Stimulated activated CD8-positive, alpha-beta memory T cell treated with anti-CD3 and anti-CD28 coated beads, Interleukin-4, amount 100 ng/mL, for 48 hours (primary cell): ENCODE measurements around the gene SHROOM3.
"Not testable (repeated sequence)": the region's sequence is repeated elsewhere in the genome, so short reads cannot be mapped to it uniquely, and the experiment has no call there.

ENCODE experiments used
- DNase-seq: peaks from one replicate; pipeline ENCODE4 v3.0.0-alpha.2; 2020

The SHROOM3 gene

DNA sequence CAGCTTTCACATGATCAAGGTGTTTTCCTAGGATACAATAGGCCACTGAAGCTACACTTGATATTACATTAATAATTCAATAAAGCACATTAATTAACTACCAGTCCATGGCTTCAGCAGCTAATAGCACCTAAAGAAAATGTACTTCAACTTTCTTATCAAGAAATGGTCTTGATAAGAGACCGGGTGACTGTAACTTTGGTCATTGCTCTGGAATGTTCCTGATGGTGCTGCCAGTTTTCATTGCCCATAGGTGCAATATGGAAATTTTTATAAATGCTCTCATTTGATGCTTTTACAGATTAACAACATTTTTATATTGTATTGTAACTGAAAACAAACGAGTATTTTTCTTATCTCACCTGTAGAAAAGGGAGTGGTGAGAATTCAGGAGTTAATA, 165.4 kb downstream of the SHROOM3 start:
- no peak for DNase-seq

DNA sequence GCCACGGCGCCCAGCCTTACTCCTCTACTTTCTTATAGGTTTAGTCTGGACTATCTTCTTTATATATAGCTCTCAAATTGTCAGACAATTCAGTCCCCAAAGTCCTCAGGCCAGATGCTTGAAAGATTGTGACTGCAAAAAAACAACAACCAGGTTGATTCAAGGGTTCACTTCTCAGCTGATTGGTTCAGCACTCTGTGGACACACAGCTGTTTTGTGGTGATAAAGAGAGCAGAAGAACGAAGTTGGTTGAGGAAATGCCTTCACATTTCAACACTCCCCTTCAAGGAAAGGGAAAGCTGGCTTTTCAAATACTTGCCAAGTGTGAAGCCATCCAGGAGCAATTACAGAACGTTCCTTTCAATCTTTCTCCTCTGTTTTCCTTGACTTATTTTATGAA, 166.8 kb downstream of the SHROOM3 start:
- DNase-seq = no peak

DNA sequence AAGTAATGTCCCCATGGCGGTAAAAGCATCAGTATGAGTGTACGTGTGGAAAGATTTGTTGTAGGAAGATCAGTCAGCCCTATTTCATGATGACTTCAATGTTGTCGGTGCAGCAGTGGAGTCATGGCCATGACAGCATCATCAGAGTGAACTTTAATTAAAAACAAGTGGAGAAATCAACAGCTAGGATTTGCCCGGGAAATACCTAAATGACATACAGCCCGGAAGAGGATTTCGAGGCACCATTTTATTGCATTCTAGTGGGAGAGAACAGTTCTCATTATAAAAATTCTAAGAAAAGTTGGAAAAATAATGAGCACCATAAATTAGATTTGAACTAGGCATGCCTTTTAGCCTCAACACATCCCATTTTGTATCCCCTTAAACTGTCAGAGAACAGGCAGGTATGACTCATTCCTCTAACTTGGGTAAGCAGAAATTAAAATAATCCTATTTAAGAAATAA, 170.1 kb downstream of the SHROOM3 start:
- no peak for DNase-seq

DNA sequence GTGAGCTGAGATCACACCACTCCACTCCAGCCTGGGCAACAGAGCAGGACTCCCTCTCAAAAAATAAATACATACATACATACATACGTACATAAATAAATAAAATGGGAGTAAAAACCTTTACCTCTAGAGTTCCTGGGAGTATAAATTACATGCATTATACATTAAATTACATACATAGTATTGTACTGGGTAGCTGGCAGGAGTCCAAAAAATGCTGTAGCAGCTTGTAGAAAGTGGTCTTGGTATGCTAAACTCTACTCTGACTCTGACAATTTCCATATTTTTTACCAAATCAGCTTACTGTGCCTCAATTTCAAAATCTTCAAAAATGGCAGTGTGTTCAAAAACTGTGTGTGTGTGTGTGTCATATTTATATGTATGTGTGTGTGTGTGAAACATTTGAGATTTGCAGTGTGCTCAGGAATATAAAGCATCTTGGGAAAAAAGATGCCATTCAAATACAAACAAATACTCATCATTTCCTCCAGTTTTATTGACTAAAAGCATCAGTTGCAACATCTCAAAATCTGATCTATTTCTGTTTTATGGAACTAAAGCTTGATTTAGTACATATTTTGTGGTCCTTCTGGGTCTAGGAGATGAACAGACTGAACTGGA, 171.7 kb downstream of the SHROOM3 start:
- DNase-seq = no peak

DNA sequence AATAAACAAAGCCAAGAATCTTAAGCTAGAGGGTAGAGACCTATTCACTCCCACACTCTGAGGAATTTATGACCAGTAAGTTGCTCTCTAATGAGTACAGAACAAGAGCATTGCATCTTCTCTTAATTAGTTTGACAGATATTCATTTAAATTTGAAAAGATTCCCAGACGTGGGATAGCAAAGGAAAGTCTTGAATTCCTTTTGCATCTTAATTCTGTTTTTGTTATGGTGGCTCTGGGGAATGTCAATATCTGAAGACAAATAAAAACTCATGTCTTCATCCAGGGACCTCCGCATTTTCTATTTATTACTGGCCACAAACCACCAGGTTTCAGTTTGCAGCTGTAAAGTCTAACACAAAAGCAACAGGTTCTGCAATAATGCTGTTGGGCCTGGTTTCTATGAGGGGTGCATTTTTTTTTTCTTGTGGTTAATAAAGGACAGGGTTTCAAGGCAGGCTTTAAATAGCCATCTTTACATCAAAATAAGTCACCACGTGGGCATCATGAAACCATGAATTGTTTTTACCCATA, 172.3 kb downstream of the SHROOM3 start:
- DNase-seq = no peak

DNA sequence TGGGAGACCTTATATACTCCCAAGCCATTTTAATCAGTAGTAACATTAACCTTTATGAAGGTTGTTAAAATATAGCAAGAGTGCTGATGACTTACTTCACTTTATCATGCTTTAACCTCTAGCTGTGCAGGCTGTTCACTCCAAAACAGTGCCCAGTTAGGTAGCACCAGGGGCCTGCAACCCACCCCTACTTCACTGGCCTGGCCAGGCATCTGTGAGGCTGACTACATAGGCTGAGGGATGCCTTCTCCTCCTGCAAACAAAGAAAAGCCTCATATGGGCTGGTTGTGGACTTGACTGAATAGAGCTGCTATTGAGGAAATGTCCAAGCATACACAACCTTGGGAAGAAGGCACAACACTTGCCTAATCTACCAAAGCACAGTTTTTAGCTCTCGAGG, 172.8 kb downstream of the SHROOM3 start:
- no peak for DNase-seq

DNA sequence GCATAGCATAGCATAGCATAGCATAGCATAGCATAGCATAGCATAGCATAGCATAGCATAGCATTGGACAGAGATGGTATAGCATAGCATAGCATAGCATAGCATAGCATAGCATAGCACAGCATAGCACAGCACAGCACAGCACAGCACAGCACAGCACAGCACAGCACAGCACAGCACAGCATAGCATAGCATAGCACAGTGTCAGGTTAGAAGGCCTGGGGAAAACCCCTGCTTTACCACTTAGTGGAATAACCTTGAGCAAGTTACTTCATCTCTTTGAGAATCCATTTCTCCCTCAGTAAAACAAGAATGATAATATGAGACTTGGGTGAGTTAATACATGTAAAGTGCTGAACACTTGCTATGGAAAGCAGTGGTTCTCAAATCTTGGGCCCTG, 173.5 kb downstream of the SHROOM3 start:
- not testable (repeated sequence) for DNase-seq

DNA sequence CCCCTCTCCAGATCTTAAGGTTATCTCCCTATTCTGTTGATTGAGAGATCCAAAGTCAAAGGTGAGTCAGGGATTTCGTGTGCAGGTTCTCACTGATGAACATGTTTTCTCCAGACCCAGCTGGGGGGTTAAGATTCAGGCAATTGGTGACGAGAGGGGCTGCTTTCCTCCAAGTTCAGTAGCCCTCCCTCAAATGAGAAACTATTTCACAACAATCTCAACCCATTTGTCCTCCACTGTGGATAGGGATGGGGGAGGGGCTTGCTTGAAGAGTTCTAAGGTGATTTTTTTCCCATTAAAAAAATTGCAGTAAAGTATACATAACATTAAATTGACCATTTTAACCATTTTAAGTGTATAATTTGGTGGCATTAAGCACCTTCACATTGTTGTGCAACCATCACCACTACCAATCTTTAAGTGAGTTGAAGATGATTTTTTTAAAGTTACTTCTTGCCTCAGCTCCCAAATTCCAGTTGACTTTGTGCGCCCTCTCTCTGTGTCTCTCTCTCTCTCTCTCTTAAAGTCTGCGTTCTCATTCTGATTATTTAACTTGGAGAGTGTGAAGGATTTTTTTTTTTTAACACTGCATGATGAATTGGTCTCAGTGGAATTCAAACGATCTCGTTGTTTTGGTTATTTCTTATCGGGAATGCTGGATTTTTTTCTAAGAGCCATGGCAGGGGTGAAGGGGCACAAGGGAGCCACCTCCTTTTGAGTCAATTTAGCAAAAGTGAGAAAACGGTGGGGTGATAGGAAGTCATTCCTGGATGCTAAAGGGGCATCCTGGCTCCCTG, 175.9 kb downstream of the SHROOM3 start:
- no peak for DNase-seq

DNA sequence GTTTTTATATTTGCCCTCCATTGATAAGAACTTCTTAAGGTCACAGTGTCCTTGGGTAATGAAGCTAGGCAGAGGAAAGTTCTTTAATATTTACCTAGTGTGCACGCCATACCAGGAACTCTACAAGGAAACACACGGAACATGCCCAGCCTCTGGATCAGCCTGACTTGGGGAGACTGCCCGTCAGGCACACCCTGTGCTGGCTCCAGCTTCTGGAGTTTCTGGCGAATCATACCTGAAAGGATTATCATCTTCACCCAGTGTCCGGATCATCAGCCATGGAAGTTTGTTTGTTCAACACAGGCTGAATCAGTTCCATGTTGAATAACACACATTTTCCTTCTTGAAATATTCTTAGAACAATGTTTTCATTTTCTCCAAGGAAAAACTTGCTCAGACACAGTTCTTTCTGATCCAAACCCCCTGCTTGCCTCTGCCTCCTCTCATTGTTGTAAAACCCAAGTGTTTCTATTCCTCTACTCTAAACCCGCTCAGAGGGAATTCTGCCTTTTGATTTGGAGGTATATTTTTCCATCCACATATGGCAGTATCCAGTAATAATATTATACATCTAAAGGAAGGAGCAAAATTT, 176.7 kb downstream of the SHROOM3 start:
- no peak for DNase-seq

DNA sequence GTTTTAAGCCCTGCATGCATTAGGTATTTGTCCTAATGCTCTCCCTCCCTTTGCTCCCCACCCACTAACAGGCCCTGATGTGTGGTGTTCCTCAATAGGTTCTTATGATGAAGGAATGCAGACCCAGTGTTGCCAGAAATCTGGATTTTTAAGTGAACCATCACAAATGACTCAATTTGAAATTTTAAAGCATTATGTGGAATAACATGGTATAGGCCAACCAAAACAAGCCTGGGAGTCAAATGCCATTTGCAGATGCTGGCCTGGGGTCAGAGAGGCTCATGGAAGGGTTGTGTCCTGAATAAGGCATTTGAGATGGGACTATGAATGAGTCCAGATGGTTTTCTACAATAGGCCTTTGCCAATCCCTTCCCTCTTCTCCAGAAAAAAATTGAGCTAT, 179.6 kb downstream of the SHROOM3 start:
- no peak for DNase-seq

DNA sequence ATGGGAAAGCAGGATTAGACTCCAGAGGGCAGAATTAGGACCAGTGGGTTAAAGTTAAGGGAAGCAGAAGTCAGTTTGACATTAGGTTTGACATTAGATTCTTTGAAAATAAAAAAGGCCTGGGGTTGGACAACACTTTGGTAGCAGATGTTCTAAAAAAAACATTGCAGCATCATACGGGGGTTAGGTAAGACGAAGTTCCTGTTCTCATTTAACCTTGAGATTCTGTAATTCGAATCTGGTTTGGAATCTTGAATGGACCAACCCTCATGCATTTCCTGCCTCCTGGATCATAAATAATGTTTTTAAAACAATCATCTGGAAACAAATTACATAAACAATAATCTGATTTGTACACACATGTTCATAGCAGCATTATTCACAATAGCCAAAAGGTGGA, 181.0 kb downstream of the SHROOM3 start:
- no peak for DNase-seq

DNA sequence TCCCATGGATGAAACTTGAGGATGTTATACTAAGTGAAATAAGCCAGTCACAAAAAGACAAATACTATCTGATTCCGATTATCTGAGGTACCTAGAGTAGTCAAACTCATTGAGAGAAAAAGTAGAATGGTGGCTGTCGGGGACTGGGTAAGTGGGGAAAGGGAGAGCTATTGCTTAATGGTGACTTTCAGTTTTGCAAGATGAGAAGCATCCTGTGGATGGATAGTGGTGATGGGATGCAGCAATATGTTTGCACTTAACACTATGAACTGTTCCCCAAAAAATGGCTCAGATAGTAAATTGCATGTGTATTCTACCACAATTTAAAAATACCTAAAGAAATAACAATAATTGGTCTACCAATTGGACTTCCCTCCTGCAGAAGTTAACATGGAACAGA, 181.5 kb downstream of the SHROOM3 start:
- DNase-seq = no peak

DNA sequence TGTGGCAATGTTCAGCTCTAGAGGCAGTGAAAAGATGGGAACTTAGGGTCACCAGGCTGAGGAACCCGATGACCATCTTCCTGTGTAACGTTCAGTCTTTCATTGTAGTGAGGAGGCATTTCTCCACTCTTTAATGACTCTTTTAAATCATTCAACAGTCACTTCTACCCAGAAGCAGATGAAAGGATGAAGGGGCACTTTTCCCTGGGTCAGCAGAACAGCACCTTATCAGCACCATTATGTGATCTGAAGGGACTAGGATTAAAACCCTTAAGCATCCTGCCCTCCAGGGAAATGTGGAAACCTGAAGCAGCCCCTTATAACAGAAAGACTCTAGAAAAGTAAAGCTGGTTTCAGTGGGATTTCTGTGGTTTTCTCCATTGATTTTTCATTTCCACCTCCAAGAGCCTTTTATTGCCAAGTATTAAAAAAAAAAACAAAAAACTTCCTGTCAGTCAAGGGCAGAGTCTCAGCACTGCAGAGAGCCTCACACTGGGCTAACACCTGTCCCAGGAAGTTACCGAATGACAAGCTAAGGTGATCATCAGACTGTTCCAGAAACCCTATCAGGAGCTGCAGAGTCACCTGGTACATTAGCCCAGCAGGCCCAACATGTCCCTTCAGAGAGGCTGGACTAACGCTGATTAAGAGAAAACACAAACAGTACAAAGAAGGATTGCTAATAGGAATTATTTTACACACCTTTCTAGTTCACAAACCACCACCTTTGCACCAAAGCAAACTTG, 185.9 kb downstream of the SHROOM3 start:
- no peak for DNase-seq

DNA sequence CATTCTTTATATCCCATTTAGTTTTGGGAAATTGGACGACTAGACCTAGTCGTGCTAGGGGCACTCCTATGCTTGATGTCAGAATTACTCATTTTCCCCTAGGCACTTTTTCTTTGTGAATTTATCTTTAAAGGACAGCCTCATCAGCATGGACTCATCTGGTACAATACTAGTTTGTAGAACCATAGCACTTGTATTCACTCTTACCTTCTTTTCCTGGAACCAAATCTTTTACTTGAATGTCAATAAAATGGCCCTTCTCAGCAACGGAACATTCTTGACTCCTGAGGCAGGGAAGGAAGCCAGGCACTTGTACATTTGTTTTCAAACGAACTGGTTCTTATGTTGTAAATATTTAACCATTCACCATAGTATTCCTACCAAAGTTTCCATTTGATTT, 187.1 kb downstream of the SHROOM3 start:
- DNase-seq = no peak

DNA sequence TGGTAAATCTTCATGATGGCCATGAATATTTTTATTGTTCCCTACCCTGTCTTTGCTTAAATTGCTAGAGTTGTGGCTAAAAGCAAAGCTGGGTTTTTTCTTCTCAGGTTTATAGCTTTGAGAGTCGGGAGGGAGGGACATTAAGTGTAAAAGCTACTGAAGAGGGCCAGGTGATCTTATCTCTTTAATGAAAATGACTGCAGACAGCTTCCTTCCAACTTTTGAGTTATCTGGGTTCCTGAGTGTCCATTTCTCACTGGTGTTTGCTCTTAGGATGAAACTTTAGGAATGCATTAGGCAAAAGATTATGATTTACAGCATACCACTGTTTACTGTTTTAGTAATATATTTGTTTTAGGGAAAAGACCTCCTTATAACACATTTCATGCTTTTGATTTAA, 187.7 kb downstream of the SHROOM3 start:
- no peak for DNase-seq

DNA sequence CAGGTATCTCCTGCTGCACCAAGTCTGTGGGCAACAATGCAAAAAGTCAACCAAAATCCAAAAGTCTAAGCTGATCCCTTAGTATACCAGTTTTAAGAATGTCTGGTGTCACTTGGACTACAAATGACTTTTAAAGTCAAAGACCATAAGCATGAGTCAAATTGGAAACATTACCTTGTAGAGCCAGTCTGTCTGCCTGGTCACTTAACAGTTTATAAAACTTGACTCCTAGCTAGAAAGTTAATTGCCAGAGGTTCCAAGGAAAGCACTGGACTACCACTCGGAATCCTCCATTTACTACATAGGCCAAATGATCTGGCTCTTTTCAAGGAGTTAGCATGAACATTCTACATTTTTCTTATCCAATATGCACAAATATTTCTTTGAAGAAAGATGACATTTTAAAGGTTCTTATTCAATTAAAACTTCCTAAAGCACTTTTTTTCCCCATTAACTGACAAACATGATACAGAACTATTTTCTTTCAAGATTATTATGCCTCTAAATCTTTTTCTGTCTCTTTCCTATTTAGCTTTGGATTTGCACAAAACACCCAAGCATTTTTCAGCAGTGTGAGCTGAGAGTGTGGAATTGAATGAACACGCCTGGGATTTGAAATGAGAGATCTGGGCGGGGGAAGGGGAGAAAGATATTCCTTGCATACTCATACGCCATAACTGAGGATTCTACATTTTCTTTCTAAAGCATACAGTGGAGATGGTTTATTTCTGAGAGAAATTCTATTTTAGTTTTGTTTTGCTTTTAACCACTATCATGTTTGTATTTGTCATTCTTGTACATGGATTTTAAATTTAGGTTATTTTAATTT, 188.4 kb downstream of the SHROOM3 start:
- DNase-seq = no peak

DNA sequence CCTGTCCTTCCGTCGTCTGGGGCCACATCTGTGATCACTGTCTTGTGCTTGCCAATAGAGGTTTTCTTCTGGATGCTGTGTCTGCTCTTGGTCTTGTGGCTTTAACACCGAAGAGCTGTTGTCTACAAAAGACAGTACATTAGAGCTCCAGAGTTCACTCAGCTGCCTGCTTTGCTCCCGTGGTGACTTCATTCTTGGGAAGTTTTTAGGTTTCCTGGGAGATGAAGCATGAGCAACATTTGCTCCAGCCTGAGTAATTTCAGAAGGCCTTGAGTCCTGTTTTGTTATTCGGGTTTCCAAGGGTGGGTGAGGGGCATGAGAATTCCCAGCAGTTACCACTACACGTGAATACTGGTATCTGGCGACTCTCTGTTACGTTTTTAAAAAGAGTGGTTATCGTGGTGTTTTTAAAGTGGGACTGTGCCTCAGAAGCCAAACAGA, 189.2 kb downstream of the SHROOM3 start:
- DNase-seq = no peak

DNA sequence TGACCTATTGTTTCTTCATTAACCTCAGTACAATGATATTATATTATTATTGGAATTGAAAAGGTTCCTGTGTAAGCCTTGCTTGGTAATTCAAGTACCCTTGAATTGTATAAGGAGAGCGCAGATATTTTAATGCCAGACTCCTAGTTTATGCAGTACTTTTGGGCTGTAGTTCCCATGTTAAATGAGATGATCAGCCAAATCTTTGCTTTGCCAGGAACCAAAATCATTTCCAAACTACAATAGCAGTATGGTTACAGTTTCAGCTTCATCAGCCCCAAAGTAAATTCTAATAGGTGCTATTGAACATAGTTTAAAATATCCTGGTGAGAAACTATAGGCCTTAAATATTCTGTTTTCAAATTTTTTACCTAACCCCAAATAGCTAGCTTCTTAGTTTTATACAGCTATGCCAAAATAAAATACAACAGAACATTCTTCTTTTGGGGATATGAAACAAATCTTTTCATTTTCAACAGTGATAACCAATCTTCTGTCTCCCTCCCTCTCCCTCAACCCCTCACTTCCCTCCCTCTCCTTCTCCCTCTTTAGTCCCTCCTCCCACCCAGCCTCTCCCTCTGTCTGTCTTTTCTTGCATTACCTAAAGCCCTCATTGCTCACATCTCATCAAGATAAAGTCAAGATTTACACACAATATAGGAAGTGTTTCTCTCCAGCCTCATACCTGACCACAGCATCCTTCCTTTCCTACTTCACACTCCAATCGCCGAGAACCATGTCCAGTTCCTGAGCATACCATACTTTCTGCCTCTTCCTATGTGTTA, 190.1 kb downstream of the SHROOM3 start:
- DNase-seq = no peak

DNA sequence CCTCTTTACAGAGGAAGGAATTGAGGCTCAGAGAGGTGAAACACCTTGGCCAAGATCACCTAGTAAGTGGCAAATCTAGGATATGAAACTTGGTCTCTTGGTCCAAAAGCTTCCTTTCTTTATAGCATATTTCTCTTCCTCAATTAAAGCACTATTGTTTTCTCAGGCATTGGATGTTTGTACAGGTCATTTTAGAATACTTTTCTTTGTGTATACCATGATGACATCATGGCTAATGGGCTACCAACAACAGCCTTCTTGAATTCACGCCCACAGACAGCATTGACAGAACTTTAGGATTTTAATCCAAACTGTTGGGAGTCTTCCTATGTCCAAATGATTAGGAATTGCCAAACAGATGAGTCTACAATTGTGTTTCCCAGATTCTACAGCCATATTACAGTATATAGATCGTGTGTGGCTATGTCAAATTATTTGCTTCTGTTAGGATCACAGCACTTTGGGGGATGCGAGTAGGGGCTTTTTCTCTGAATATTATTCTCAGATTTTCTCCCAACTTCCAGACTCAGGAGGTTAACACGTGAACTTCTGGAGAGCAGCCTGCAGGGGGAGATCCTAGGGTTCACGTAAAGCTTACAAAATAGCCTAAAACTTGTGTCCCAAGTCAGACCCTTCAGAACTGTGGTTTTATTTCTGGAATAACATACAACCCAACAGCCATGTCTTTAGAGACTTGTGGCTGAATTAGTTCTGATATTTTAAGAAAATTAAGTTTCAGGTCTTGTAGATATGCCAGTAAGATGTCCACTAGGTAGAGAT, 191.8 kb downstream of the SHROOM3 start:
- no peak for DNase-seq

DNA sequence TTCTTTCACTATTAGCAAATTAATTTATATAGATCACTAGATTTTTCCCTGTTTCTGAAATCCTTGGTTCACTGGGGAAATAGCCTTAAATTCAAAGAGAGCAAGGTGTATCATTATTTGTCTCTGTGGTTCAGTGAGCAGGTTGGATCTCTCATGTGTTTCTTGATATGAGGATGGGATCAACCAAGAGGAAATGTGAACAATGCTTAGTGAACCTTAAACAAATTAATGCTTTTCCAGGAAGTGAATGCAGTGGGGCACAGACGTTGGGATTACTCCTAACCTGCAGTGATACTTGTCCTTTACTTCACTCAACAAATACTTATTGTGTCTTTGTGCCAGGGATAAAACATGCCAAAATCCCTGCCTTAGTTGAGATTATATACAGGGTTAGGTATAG, 193.2 kb downstream of the SHROOM3 start:
- DNase-seq = no peak

DNA sequence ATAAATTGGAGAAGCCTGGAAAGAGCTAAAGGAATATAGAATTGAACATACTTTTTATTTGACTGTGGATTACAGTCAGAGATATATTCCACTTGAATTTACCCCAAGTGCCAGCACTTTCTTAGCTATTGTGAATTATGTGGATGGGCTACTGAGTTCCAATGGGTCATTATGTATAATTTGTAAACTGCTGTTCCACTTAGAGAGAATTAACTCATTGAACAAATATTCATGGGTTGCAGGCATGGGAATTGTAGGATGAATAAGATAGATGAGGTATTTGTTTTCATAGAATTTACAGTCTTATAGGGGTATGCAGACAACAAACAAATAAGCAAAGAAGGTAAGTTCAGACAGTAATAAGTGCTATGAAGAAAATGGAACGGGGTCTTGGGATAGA, 195.7 kb downstream of the SHROOM3 start:
- no peak for DNase-seq
